ENCODE results near the gene NMRAL1. TPM values are rescaled to one million over a fixed set of nuclear protein-coding genes. Genes with fewer than 3 reads are reported as not detected.
A peak's percentile ranks its signal among the peaks of the same experiment; 100 is the strongest.

NMRAL1 gene
- total and polyA plus RNA-seq, 7 donors, result 2.5 to 5.5 (median 4.1) TPM

- TF ChIP-seq CTCF (IDR thresholded peaks at IDR 0.05), result no peak
- peaks cover 0 to 11% of the 10 kb centered on the region in 2 donors for H3K36me3 ChIP-seq (ENCODE audit: insufficient read depth in 1 of 2, low read depth in 1 of 2)
- H3K27ac ChIP-seq, result peak overlapping the region; percentile 70
- DNase-seq (peak in 1 of 2 donors; percentile 21), ATAC-seq (peak; percentile 89 to 95 (median 92))
- peaks cover 25% of the 10 kb centered on the region for H3K4me1 ChIP-seq
- 45 to 54% (median 53%) methylated on average over 3 of the region's 3 CpGs for WGBS, 3 donors
- intact Hi-C loops (cut with DNase I), result loop anchor here in 1 of 2 donors (10.0 kb wide), 1 partner anchor 455 kb away; the partner anchor contains the start of gene SEC14L5
- no peaks in the 10 kb centered on the region for H3K9me3 ChIP-seq
- no peaks in the 10 kb centered on the region for H3K27me3 ChIP-seq (ENCODE audit: insufficient read depth in 3 of 3, low read length in 2 of 3)
- H3K4me3 ChIP-seq, result no peak overlapping the region
These were observed 25.8 kb upstream of the NMRAL1 start for GRCh38 chr16:4500272-4500671.

GRCh38 chr16:4499196-4499555 lies 24.8 kb upstream of the NMRAL1 start:
- no peak overlapping the region for H3K27ac ChIP-seq
- TF ChIP-seq CTCF (IDR thresholded peaks at IDR 0.05), result no peak
- DNase-seq (no peak), ATAC-seq (no peak)
- peaks cover 31% of the 10 kb centered on the region for H3K4me1 ChIP-seq
- 98 to 100% (median 99%) methylated on average over 4 of the region's 4 CpGs for WGBS, 3 donors
- no peaks in the 10 kb centered on the region for H3K27me3 ChIP-seq (ENCODE audit: insufficient read depth in 3 of 3, low read length in 2 of 3)
- no peaks in the 10 kb centered on the region for H3K9me3 ChIP-seq
- intact Hi-C loops (cut with DNase I), result no loop called here
- no peak overlapping the region for H3K4me3 ChIP-seq
- H3K36me3 ChIP-seq (ENCODE audit: insufficient read depth in 1 of 2, low read depth in 1 of 2), result peaks cover 0 to 8% of the 10 kb centered on the region in 2 donors

DNA sequence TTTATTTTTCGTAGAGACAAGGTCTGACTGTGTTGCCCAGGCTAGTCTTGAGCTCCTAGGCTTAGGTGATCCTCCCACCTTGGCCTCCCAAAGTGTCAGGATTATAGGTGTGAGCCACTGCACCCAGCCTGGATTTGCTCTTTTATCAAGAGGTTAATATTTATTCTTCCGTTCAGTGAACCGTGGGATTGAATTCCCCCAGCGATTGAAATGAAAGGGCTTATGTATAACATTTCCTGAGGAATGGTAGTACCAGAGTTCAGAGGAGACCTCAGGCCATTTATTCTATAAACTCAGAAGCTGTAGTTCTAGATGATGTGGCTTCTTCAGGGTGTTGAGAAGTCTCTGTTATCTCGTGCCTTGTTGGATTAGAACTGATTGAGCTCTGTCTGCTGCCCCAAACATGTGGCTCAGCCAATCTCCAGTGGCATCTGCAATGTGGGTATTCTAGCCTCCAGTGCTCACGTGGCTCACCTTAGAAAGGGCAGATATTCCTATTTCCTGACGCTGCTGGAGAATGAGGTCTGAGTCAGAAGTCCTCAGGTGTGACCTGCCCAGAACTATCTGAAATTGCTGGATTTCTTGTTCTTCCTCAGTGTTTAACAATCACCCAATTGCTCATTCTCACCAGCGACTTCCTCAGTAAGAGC lies 24.2 kb upstream of the NMRAL1 start:
- TF ChIP-seq CTCF (IDR thresholded peaks at IDR 0.05), result no peak
- Histone ChIP-seq H3K27me3 (ENCODE audit: insufficient read depth in 3 of 3, low read length in 2 of 3) (no peaks in the 10 kb centered on the region), H3K36me3 (ENCODE audit: insufficient read depth in 1 of 2, low read depth in 1 of 2) (peaks cover 0 to 8% of the 10 kb centered on the region in 2 donors), H3K9me3 (no peaks in the 10 kb centered on the region), H3K4me1 (peaks cover 31% of the 10 kb centered on the region), H3K4me3 (no peak overlapping the region), H3K27ac (no peak overlapping the region)
- WGBS, 3 donors, result 89 to 91% (median 91%) methylated on average over 8 of the region's 8 CpGs
- intact Hi-C loops (cut with DNase I), result no loop called here
- ATAC-seq (no peak), DNase-seq (no peak)

DNA sequence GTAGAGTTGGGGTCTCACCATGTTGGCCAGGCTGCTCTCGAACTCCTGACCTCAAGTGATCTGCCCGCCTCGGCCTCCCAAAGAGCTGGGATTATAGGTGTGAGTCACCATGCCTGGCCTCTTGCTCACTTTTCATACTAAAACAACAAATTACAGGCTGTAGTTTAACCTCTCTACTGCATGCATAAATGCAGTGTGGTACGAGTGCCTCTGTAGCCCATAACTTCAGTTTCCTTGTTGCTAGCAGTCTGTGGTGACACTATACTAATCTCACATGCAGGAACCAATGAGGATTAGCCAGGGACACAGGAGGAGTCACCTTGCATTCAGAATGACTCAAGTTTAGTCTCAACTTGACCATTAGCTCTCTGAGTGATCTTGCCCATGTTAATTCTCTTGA lies 21.9 kb upstream of the NMRAL1 start:
- Histone ChIP-seq H3K9me3 (no peaks in the 10 kb centered on the region), H3K36me3 (ENCODE audit: insufficient read depth in 1 of 2, low read depth in 1 of 2) (peaks cover 0 to 8% of the 10 kb centered on the region in 2 donors), H3K27me3 (ENCODE audit: insufficient read depth in 3 of 3, low read length in 2 of 3) (no peaks in the 10 kb centered on the region), H3K27ac (no peak overlapping the region), H3K4me3 (no peak overlapping the region), H3K4me1 (peaks cover 31% of the 10 kb centered on the region)
- DNase-seq (no peak), ATAC-seq (no peak)
- intact Hi-C loops (cut with DNase I), result no loop called here
- WGBS, 3 donors, result 92 to 100% (median 93%) methylated on average over 4 of the region's 4 CpGs
- no peak for TF ChIP-seq CTCF (IDR thresholded peaks at IDR 0.05)

DNA sequence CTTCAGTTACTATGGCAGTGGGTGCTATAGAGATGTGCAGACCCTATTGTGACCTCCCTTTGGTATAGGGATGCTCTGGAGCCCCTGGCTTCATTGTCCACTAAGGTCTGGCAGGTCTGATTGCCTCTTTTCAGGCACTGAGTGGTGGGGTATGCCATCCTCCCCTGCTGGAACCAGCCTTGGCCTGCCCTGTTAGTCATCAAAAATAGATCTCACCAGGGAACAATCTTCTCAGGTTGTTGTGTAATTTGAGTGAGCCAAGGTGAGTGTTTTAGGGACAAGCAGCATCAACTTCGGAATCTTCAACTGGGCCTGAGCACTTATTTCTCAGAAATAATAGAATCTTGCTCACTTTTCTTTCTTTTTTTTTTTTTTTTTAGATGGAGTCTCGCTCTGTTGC lies 21.3 kb upstream of the NMRAL1 start:
- peaks cover 27% of the 10 kb centered on the region for H3K4me1 ChIP-seq
- H3K36me3 ChIP-seq (ENCODE audit: insufficient read depth in 1 of 2, low read depth in 1 of 2), result peaks cover 0 to 8% of the 10 kb centered on the region in 2 donors
- ATAC-seq (peak in 3 of 4 donors; percentile 48 to 57 (median 54)), DNase-seq (no peak)
- no peak for TF ChIP-seq CTCF (IDR thresholded peaks at IDR 0.05)
- no peak overlapping the region for H3K4me3 ChIP-seq
- intact Hi-C loops (cut with DNase I), result no loop called here
- no peak overlapping the region for H3K27ac ChIP-seq
- H3K27me3 ChIP-seq (ENCODE audit: insufficient read depth in 3 of 3, low read length in 2 of 3), result no peaks in the 10 kb centered on the region
- H3K9me3 ChIP-seq, result no peaks in the 10 kb centered on the region
- WGBS, 3 donors, result 75 to 91% (median 83%) methylated on average over 2 of the region's 2 CpGs

Measured in psoas muscle (tissue), 8 donors.